ENCODE measurements around the gene TAAR1.

The TAAR1 gene

DNA sequence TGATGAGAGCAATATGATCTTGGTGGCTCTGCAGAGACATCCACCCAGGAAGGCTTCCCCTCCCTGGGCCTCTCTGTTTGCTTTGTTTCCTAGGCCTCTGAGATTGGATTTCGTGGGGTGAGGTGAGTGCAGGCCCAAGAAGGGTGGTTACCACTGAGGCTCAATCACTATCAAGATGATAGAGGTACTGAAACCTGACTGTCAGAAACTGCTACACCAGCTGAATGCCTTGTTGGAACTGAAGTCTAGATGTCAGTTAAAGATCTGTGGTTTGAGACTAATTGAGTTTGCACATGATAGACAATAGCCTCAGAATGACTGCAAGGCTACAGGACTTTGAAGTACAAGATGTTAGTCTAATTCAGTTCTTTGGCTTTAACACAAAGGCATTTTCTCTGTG lies 39.6 kb upstream of the TAAR1 start:
- H2AFZ ChIP-seq (ENCODE audit: low read depth), result 0 out of 2 replicates have a peak overlapping the region, but pooled peaks have one; percentile 10
- TF ChIP-seq, protein P1, sequence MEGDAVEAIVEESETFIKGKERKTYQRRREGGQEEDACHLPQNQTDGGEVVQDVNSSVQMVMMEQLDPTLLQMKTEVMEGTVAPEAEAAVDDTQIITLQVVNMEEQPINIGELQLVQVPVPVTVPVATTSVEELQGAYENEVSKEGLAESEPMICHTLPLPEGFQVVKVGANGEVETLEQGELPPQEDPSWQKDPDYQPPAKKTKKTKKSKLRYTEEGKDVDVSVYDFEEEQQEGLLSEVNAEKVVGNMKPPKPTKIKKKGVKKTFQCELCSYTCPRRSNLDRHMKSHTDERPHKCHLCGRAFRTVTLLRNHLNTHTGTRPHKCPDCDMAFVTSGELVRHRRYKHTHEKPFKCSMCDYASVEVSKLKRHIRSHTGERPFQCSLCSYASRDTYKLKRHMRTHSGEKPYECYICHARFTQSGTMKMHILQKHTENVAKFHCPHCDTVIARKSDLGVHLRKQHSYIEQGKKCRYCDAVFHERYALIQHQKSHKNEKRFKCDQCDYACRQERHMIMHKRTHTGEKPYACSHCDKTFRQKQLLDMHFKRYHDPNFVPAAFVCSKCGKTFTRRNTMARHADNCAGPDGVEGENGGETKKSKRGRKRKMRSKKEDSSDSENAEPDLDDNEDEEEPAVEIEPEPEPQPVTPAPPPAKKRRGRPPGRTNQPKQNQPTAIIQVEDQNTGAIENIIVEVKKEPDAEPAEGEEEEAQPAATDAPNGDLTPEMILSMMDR (conservative IDR thresholded peaks at IDR 0.05; ENCODE audit: low read depth, low read length), result no peak

DNA sequence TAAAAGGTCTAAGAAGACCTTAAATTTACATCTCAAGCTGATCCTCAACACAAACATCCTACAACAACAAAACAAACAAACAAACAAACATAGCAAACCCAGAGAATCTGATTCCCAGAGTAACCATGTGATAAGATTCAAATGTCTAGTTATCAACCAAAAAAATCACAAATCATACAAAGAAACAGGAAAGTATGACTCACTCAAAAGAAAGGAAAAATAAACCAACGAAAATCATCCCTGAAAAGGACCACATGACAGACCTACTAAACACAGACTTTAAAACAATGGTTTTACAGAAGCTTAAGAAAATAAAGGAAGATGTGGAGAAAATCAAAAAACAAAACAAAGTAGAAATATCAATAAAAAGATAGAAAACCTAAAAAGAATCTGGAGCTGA lies 36.8 kb upstream of the TAAR1 start:
- H3K36me3 ChIP-seq (ENCODE audit: insufficient read depth), result no peaks in the 10 kb centered on the region
- H3K27me3 ChIP-seq (ENCODE audit: insufficient read depth, low read depth), result no peaks in the 10 kb centered on the region
- H3K4me3 ChIP-seq (IDR thresholded peaks at IDR 0.05; ENCODE audit: insufficient read depth, low read depth, low read length), result no peak overlapping the region
- H4K20me1 ChIP-seq (ENCODE audit: insufficient read depth), result no peaks in the 10 kb centered on the region
- TF ChIP-seq, protein P1 (conservative IDR thresholded peaks at IDR 0.05; ENCODE audit: low read depth, low read length), result no peak
- H3K4me2 ChIP-seq, result no peak overlapping the region
- no peaks in the 10 kb centered on the region for H3K79me2 ChIP-seq (ENCODE audit: insufficient read depth, low read depth)
- H3K4me1 ChIP-seq (ENCODE audit: low read depth, poor library complexity, severe bottlenecking), result peaks cover 38% of the 10 kb centered on the region
- H3K9ac ChIP-seq, result no peak overlapping the region
- no peak overlapping the region for H2AFZ ChIP-seq (ENCODE audit: low read depth)
- no peak overlapping the region for H3K27ac ChIP-seq

More for the DNA sequence above, 39.6 kb upstream of the TAAR1 start:
- H3K27me3 ChIP-seq (ENCODE audit: insufficient read depth, low read depth), result no peaks in the 10 kb centered on the region
- no peak overlapping the region for H3K9ac ChIP-seq
- no peaks in the 10 kb centered on the region for H4K20me1 ChIP-seq (ENCODE audit: insufficient read depth)
- H3K4me2 ChIP-seq, result peak overlapping the region; percentile 68
- peak overlapping the region; percentile 61 for H3K27ac ChIP-seq
- peaks cover 38% of the 10 kb centered on the region for H3K4me1 ChIP-seq (ENCODE audit: low read depth, poor library complexity, severe bottlenecking)
- no peaks in the 10 kb centered on the region for H3K79me2 ChIP-seq (ENCODE audit: insufficient read depth, low read depth)
- no peaks in the 10 kb centered on the region for H3K36me3 ChIP-seq (ENCODE audit: insufficient read depth)
- H3K4me3 ChIP-seq (IDR thresholded peaks at IDR 0.05; ENCODE audit: insufficient read depth, low read depth, low read length), result no peak overlapping the region

DNA sequence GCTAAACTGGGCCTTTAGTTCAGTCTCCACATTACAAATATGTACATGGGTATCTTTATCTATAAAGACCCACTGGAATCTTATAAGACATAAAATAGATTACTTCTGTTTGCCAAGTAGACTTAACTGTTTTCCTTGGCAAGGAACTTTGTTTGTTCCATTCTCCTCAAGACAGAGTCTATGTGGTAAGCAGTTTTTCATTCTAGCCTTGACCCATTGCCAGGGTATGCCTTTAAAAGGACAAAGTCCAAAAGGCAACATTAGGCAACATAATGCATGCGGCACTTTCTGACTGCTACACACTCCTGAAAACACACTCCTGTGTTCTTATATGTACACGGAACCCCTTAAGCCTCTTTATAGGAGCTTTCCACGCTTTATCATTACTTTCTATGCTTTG lies 34.5 kb upstream of the TAAR1 start:
- Histone ChIP-seq H2AFZ (ENCODE audit: low read depth) (no peak overlapping the region), H3K79me2 (ENCODE audit: insufficient read depth, low read depth) (no peaks in the 10 kb centered on the region), H3K36me3 (ENCODE audit: insufficient read depth) (no peaks in the 10 kb centered on the region), H3K27me3 (ENCODE audit: insufficient read depth, low read depth) (no peaks in the 10 kb centered on the region), H3K27ac (no peak overlapping the region), H3K9ac (no peak overlapping the region), H3K4me3 (IDR thresholded peaks at IDR 0.05; ENCODE audit: insufficient read depth, low read depth, low read length) (no peak overlapping the region), H3K4me1 (ENCODE audit: low read depth, poor library complexity, severe bottlenecking) (peaks cover 15% of the 10 kb centered on the region), H3K4me2 (no peak overlapping the region), H4K20me1 (ENCODE audit: insufficient read depth) (no peaks in the 10 kb centered on the region)
- TF ChIP-seq, protein P1 (conservative IDR thresholded peaks at IDR 0.05; ENCODE audit: low read depth, low read length), result no peak

DNA sequence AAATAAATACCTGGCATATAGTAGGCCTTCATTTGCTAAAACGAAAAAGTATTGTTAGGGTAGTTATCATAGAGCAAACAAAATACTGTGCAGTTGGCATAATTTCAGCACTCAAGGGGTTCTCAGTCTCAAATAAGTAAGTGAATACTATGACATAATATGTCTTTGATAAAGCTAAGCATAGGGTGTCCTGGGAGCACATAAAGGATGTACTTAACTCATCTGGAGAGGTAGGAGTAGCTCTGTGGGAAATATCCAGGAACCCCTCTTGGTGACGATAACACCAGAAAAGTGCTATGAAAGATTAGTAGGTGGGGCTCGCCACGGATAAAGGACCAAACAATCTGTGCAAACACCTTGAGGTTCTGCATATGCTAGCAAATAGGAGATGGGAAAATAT lies 31.7 kb upstream of the TAAR1 start:
- Histone ChIP-seq H3K79me2 (ENCODE audit: insufficient read depth, low read depth) (no peaks in the 10 kb centered on the region), H4K20me1 (ENCODE audit: insufficient read depth) (no peaks in the 10 kb centered on the region), H2AFZ (ENCODE audit: low read depth) (no peak overlapping the region), H3K4me2 (no peak overlapping the region), H3K36me3 (ENCODE audit: insufficient read depth) (no peaks in the 10 kb centered on the region), H3K4me3 (IDR thresholded peaks at IDR 0.05; ENCODE audit: insufficient read depth, low read depth, low read length) (no peak overlapping the region), H3K4me1 (ENCODE audit: low read depth, poor library complexity, severe bottlenecking) (no peaks in the 10 kb centered on the region), H3K27me3 (ENCODE audit: insufficient read depth, low read depth) (no peaks in the 10 kb centered on the region), H3K9ac (no peak overlapping the region), H3K27ac (no peak overlapping the region)
- TF ChIP-seq, protein P1 (conservative IDR thresholded peaks at IDR 0.05; ENCODE audit: low read depth, low read length), result no peak
